ENCODE measurements around the gene SPTBN1.

SPTBN1 gene

DNA sequence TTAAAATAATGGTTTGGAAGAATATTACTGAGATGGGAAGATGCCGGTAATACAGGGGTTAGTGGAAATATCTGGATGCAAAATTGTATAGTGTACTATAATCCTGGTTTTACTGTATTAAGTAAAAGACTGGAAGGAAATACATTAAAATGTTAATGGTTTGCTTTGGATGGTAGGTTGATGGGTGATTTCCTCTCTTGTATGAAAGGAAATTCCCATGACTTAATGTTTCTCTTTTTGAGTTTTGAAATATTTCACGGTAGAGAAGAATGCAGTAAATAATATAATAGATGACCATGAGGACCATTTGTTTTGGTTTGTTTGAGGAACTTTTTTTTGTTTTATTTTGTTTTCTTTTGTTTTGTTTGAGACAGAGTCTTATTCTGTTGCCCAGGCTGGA, 8.2 kb downstream of the SPTBN1 start:
- TF ChIP-seq, protein P1, sequence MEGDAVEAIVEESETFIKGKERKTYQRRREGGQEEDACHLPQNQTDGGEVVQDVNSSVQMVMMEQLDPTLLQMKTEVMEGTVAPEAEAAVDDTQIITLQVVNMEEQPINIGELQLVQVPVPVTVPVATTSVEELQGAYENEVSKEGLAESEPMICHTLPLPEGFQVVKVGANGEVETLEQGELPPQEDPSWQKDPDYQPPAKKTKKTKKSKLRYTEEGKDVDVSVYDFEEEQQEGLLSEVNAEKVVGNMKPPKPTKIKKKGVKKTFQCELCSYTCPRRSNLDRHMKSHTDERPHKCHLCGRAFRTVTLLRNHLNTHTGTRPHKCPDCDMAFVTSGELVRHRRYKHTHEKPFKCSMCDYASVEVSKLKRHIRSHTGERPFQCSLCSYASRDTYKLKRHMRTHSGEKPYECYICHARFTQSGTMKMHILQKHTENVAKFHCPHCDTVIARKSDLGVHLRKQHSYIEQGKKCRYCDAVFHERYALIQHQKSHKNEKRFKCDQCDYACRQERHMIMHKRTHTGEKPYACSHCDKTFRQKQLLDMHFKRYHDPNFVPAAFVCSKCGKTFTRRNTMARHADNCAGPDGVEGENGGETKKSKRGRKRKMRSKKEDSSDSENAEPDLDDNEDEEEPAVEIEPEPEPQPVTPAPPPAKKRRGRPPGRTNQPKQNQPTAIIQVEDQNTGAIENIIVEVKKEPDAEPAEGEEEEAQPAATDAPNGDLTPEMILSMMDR (IDR thresholded peaks at IDR 0.05; ENCODE audit: control insufficient read depth, insufficient read depth, low read depth, low read length, missing control alignments), result no peak
- H3K4me3 ChIP-seq (ENCODE audit: control insufficient read depth, low read depth, low read length), result no peak overlapping the region
- no peak for DNase-seq (ENCODE audit: low read depth)

DNA sequence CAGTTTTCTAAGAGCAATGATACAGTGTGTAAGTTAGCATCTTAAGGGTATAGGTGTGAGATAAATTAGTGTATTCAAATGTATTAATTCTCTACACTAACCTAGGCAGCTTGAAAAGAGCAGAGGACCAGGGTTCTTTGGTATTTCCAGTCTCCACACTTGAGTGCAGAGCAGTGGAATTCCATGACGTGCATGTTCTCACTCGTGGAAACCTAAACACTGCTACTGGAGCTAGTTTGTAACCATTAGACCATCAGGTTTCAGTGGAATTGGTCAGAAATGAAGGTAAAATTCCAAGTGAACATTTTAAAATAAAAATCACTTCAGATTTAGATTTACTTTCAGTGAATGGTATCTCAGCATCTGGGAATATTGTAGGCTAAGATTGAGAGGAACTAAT, 9.0 kb downstream of the SPTBN1 start:
- no peak overlapping the region for H3K4me3 ChIP-seq (ENCODE audit: control insufficient read depth, low read depth, low read length)
- DNase-seq (ENCODE audit: low read depth), result no peak
- TF ChIP-seq, protein P1 (IDR thresholded peaks at IDR 0.05; ENCODE audit: control insufficient read depth, insufficient read depth, low read depth, low read length, missing control alignments), result no peak

DNA sequence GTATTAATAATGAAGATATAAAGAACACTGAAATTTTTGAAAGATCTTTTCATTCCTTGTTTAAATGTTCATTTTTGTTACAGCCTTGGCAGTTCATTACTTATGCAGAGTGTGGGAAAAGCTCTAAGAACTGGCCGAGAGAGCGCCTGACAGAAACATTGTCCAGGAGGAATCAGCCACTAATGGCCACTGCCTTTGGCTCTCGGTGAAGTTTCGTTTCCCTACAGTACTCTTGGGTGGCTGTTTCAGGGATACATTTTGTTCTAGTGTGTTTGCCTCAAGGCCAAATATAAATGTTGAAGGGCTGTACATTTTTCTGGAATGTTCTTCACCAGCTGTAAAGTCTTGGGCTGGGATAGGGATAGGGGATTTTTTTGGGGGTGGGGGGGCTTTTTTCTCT, 10.7 kb downstream of the SPTBN1 start:
- H3K4me3 ChIP-seq (ENCODE audit: control insufficient read depth, low read depth, low read length), result no peak overlapping the region
- no peak for DNase-seq (ENCODE audit: low read depth)
- TF ChIP-seq, protein P1 (IDR thresholded peaks at IDR 0.05; ENCODE audit: control insufficient read depth, insufficient read depth, low read depth, low read length, missing control alignments), result no peak

DNA sequence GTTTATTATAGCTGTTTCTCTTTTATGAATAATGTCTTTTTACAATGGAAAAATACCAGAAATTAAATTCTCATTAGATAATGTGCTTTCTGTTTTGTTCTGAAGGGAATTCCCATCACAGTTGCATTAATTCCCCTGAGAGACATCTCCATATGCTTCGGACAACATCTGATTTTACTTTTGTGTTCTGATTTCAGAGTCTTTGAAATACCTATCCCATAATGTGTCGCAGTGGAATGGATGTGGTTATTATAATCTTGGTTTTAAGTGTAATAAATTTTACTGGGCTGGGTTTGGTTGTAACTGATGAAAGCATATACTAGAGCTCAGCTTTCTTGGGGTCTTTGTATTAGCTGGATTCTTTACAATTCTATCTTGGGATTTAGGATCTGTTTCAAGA, 12.5 kb downstream of the SPTBN1 start:
- peak; percentile 70 for DNase-seq (ENCODE audit: low read depth)
- TF ChIP-seq, protein P1 (IDR thresholded peaks at IDR 0.05; ENCODE audit: control insufficient read depth, insufficient read depth, low read depth, low read length, missing control alignments), result no peak
- H3K4me3 ChIP-seq (ENCODE audit: control insufficient read depth, low read depth, low read length), result no peak overlapping the region

DNA sequence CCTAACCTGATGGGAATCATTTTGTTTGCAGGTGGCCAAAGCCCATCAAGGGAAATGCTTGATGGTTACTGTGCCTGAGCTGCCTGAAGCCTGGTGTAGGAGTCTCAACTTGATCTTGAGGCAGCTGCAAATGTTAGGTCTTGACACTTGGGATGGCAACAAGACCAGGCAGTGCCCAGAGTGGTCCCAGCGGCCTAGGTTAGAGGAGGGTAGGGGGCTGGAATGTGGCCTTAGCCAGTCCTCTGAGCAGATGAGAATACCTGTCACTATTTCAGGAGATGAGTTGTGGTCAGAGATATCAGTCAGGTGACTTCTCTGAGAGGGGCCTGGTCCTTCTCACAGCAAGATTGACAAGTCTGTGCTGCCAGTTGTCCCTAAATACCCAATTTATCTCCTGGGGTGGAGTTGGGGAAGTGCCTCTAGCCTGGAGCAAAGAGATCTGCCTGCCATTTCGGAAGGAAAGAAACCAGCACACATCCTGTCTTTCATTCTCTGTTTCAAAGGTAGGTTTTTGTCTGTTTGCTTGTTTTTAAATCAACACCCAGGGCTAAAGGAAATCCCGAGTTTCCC, 13.4 kb downstream of the SPTBN1 start:
- TF ChIP-seq, protein P1 (IDR thresholded peaks at IDR 0.05; ENCODE audit: control insufficient read depth, insufficient read depth, low read depth, low read length, missing control alignments), result no peak
- H3K4me3 ChIP-seq (ENCODE audit: control insufficient read depth, low read depth, low read length), result no peak overlapping the region
- DNase-seq (ENCODE audit: low read depth), result no peak

DNA sequence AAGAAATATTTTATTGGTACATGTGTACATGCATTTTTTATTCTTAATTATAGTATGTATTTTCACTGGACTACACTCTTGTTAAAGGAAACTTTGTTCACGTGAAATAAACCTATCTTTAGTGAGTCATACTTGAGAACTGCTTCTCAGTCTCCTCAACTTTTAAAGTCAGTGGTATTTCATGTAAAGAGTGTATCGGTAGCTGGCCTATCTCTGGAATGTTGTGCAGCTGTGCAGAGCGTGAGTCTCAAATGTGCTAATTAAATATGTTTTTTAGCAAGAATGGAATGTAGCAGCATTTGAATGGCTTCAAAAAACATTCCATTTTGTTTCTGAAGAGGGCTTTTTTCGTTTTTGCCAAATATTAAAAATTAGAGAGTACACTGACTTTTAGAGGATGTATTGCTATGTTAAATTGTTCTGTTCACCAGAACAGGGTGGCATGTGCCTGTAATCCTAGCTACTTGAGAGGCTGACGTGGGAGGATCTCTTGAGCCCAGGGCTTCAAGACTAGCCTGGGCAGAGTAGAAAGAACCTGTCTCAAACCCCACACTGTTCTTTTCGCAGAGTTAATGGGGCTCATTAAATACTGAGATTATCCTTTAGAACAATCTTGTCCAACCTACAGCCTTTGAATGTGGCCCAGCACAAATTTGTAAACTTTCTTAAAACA, 14.3 kb downstream of the SPTBN1 start:
- no peak overlapping the region for H3K4me3 ChIP-seq (ENCODE audit: control insufficient read depth, low read depth, low read length)
- TF ChIP-seq, protein P1 (IDR thresholded peaks at IDR 0.05; ENCODE audit: control insufficient read depth, insufficient read depth, low read depth, low read length, missing control alignments), result no peak
- no peak for DNase-seq (ENCODE audit: low read depth)
